ENCODE results near the gene ANKRD55. TPM values are rescaled to one million over a fixed set of nuclear protein-coding genes. Genes with fewer than 3 reads are reported as not detected.

ANKRD55 gene
- total RNA-seq, 1 experiment from 2014 or later = 0.27 TPM

DNA sequence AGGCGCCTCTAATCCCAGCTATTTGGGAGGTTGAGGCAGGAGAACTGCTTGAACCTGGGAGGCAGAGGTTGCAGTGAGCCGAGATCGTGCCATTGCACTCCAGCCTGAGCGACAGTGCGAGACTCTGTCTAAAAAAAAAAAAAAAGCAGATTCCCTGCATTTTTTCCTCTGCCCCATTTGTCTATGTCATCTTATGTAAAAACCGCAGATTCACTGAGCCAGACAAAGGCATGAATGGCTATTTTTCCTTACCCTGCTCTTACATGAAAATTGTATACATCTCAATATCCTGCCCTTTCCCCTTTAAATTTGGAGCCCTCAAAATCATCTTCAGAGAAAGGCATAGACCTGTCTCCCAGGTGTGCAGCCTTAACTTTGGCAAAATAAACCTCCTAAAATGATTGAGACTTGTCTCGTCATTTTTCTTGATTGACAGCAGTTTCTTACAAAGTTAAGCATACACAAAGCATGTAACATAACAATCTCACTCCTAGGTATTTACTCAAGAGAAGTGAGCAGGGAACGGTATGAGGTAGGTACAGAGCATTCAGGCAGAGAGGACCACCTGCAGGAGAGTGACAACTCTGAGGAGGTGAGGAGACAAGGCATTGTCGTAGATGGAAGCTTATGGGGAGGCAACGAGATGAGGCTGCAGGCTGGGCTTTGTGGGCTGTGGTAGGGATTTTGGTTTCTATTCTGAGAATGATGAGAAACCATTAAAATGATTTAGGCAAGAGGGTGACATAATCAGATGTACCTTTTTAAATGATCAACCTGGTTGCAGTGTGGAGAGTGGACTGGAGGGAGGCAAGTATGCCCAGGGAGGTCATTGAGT is 172.6 kb downstream of the ANKRD55 start:
- H3K4me1 Mint-ChIP-seq (ENCODE audit: low read depth, unreplicated experiment) = peaks cover 25% of the 10 kb centered on the region
- peaks cover 10% of the 10 kb centered on the region for H3K36me3 Mint-ChIP-seq (ENCODE audit: insufficient read depth, unreplicated experiment)
- H3K27me3 Mint-ChIP-seq (ENCODE audit: insufficient read depth, unreplicated experiment) = no peaks in the 10 kb centered on the region
- Histone ChIP-seq H3K36me3 (ENCODE audit: control insufficient read depth, insufficient read depth, low read length) (no peaks in the 10 kb centered on the region), H3K9me3 (no peaks in the 10 kb centered on the region; the same call in 1 of the 2 replicates), H3K27me3 (replicated peaks; ENCODE audit: control insufficient read depth, insufficient read depth, low read length) (no peaks in the 10 kb centered on the region), H3K4me3 (ENCODE audit: low read depth, low read length) (no peak overlapping the region), H3K4me1 (peaks cover 38% of the 10 kb centered on the region)
- TF ChIP-seq, protein P1, sequence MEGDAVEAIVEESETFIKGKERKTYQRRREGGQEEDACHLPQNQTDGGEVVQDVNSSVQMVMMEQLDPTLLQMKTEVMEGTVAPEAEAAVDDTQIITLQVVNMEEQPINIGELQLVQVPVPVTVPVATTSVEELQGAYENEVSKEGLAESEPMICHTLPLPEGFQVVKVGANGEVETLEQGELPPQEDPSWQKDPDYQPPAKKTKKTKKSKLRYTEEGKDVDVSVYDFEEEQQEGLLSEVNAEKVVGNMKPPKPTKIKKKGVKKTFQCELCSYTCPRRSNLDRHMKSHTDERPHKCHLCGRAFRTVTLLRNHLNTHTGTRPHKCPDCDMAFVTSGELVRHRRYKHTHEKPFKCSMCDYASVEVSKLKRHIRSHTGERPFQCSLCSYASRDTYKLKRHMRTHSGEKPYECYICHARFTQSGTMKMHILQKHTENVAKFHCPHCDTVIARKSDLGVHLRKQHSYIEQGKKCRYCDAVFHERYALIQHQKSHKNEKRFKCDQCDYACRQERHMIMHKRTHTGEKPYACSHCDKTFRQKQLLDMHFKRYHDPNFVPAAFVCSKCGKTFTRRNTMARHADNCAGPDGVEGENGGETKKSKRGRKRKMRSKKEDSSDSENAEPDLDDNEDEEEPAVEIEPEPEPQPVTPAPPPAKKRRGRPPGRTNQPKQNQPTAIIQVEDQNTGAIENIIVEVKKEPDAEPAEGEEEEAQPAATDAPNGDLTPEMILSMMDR (IDR thresholded peaks at IDR 0.05; ENCODE audit: insufficient read depth in 1 of 2, low read depth in 1 of 2, low read length in 1 of 2, severe bottlenecking in 1 of 2, unreplicated experiment in 1 of 2) = no peak
- DNase-seq = no peak
- H3K4me3 Mint-ChIP-seq (ENCODE audit: unreplicated experiment) = peak overlapping the region; percentile 0
- intact Hi-C loops (cut with micrococcal nuclease; ENCODE audit: unreplicated experiment) = no loop called here
- CTCF ChIA-PET = no interaction called here
- H3K27ac Mint-ChIP-seq (ENCODE audit: unreplicated experiment) = peak overlapping the region; percentile 73
- no peaks in the 10 kb centered on the region for H3K9me3 Mint-ChIP-seq (ENCODE audit: unreplicated experiment)
- POLR2A ChIA-PET = no interaction called here
- BruUV-seq (replicated peaks) = no TSS peak

DNA sequence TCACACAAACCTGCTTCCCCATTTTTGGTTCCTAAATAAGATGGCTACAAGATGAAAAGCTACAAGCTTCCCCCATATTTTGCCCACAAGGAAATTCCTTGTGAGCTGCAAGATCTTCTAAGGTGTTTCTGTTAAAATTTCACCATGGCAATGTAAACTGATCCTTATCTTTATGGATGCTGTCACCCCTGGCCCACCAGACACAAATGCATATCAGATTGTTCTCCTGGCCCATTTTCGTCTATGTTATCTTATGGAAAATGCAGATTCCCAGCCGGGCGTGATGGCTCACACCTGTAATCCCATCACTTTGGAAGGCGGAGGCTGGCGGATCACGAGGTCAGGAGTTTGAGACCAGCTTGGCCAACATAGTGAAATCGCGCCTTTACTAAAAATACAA is 173.3 kb downstream of the ANKRD55 start:
- POLR2A ChIA-PET = no interaction called here
- peak; percentile 45 to 47 for DNase-seq
- CTCF ChIA-PET = interaction anchor here (2.1 kb wide), 1 partner anchor 77 kb away, joined by 4 read pairs; no protein-coding TSS in a partner anchor
- H3K4me1 ChIP-seq = peaks cover 45% of the 10 kb centered on the region
- no peaks in the 10 kb centered on the region for H3K9me3 Mint-ChIP-seq (ENCODE audit: unreplicated experiment)
- no peaks in the 10 kb centered on the region for H3K27me3 Mint-ChIP-seq (ENCODE audit: insufficient read depth, unreplicated experiment)
- H3K4me1 Mint-ChIP-seq (ENCODE audit: low read depth, unreplicated experiment) = peaks cover 30% of the 10 kb centered on the region
- H3K36me3 Mint-ChIP-seq (ENCODE audit: insufficient read depth, unreplicated experiment) = peaks cover 10% of the 10 kb centered on the region
- TF ChIP-seq, protein P1 (IDR thresholded peaks at IDR 0.05; ENCODE audit: insufficient read depth in 1 of 2, low read depth in 1 of 2, low read length in 1 of 2, severe bottlenecking in 1 of 2, unreplicated experiment in 1 of 2) = no peak
- H3K27me3 ChIP-seq (replicated peaks; ENCODE audit: control insufficient read depth, insufficient read depth, low read length) = no peaks in the 10 kb centered on the region
- peak overlapping the region; percentile 73 for H3K27ac Mint-ChIP-seq (ENCODE audit: unreplicated experiment)
- H3K9me3 ChIP-seq = no peaks in the 10 kb centered on the region; the same call in 1 of the 2 replicates
- intact Hi-C loops (cut with micrococcal nuclease; ENCODE audit: unreplicated experiment) = loop anchor here (2.0 kb wide), 2 partner anchors 35 to 57 kb away; no protein-coding TSS in a partner anchor
- no peaks in the 10 kb centered on the region for H3K36me3 ChIP-seq (ENCODE audit: control insufficient read depth, insufficient read depth, low read length)
- BruUV-seq (replicated peaks) = no TSS peak
- no peak overlapping the region for H3K4me3 ChIP-seq (ENCODE audit: low read depth, low read length)
- peak overlapping the region; percentile 0 for H3K4me3 Mint-ChIP-seq (ENCODE audit: unreplicated experiment)

DNA sequence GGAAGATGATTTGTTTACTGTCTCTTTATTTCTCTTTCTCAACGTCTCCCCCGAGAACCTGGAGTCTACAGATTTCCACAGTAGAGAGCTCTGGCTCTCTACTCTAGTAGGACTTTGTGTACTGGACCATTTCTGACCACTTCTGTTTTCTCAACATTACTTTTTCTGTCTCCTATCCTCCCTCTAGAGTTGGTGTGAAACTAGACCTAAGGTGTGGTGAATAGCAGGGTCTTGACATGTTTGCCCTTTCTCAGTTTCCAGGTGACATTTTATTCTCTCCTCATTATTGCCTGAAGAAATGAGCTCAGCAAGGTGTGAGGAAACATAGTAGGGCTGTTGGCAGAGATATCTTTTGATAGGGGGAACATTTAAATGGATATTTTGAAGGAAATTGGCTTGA is 176.3 kb downstream of the ANKRD55 start:
- Mint-ChIP-seq H3K27ac (ENCODE audit: unreplicated experiment) (peak overlapping the region; percentile 47), H3K36me3 (ENCODE audit: insufficient read depth, unreplicated experiment) (peaks cover 15% of the 10 kb centered on the region), H3K4me1 (ENCODE audit: low read depth, unreplicated experiment) (peaks cover 30% of the 10 kb centered on the region), H3K9me3 (ENCODE audit: unreplicated experiment) (peaks cover 10% of the 10 kb centered on the region), H3K4me3 (ENCODE audit: unreplicated experiment) (no peak overlapping the region), H3K27me3 (ENCODE audit: insufficient read depth, unreplicated experiment) (no peaks in the 10 kb centered on the region)
- ChIA-PET CTCF (no interaction called here), POLR2A (no interaction called here)
- BruUV-seq (replicated peaks) = no TSS peak
- intact Hi-C loops (cut with micrococcal nuclease; ENCODE audit: unreplicated experiment) = no loop called here
- Histone ChIP-seq H3K27me3 (replicated peaks; ENCODE audit: control insufficient read depth, insufficient read depth, low read length) (no peaks in the 10 kb centered on the region), H3K36me3 (ENCODE audit: control insufficient read depth, insufficient read depth, low read length) (no peaks in the 10 kb centered on the region; the same call in 1 of the 2 replicates), H3K9me3 (peaks cover 15% of the 10 kb centered on the region), H3K4me1 (peaks cover 66% of the 10 kb centered on the region), H3K4me3 (ENCODE audit: low read depth, low read length) (no peak overlapping the region)
- DNase-seq = no peak
- TF ChIP-seq, protein P1 (IDR thresholded peaks at IDR 0.05; ENCODE audit: insufficient read depth in 1 of 2, low read depth in 1 of 2, low read length in 1 of 2, severe bottlenecking in 1 of 2, unreplicated experiment in 1 of 2) = no peak

All from Caco-2 (cell line).